ENCODE measurements around the gene GANAB. TPM values are rescaled to one million over a fixed set of nuclear protein-coding genes. Genes with fewer than 3 reads are reported as not detected.
A peak's percentile ranks its signal among the peaks of the same experiment; 100 is the strongest.

GANAB gene
- total and polyA plus RNA-seq, 4 donors: 45.2 to 209 (median 148) TPM

GRCh38 chr11:62595124-62595523 is 51.3 kb downstream of the GANAB start:
- WGBS: 93% methylated on average over 8 of the region's 8 CpGs
- Histone ChIP-seq H3K9ac (ENCODE audit: low read depth in 1 of 2, low read length in 2 of 2) (no peak overlapping the region), H3K4me1 (ENCODE audit: control insufficient read depth in 4 of 4, insufficient read depth in 4 of 4, low read length in 3 of 4) (peaks cover 5 to 26% (median 19%) of the 10 kb centered on the region in 4 donors), H3K36me3 (ENCODE audit: control insufficient read depth in 4 of 4, insufficient read depth in 3 of 4, low read depth in 1 of 4, low read length in 3 of 4) (peaks cover 18 to 43% (median 38%) of the 10 kb centered on the region in 4 donors), H3K9me3 (ENCODE audit: control insufficient read depth in 4 of 4, low read length in 3 of 4) (no peaks in the 10 kb centered on the region), H3K27ac (ENCODE audit: low read depth in 1 of 2, low read length in 2 of 2) (no peak overlapping the region), H3K4me3 (ENCODE audit: low read depth in 1 of 3, low read length in 3 of 3) (no peak overlapping the region), H3K27me3 (ENCODE audit: control insufficient read depth in 4 of 4, insufficient read depth in 4 of 4, low read length in 3 of 4) (no peaks in the 10 kb centered on the region)
- DNase-seq (ENCODE audit: low spot score): no peak
- TF ChIP-seq TAF1 (conservative IDR thresholded peaks at IDR 0.05) (no peak), HNF4A (conservative IDR thresholded peaks at IDR 0.05) (no peak), RXRA (IDR thresholded peaks at IDR 0.05) (no peak), ZBTB33 (IDR thresholded peaks at IDR 0.05) (no peak), NR2F2 (IDR thresholded peaks at IDR 0.05) (no peak), RAD21 (IDR thresholded peaks at IDR 0.05) (no peak), EGR1 (IDR thresholded peaks at IDR 0.05; ENCODE audit: low read depth in 2 of 2) (no peak), JUND (IDR thresholded peaks at IDR 0.05) (no peak)
- TF ChIP-seq, protein P1, sequence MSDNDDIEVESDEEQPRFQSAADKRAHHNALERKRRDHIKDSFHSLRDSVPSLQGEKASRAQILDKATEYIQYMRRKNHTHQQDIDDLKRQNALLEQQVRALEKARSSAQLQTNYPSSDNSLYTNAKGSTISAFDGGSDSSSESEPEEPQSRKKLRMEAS (IDR thresholded peaks at IDR 0.05): no peak
- TF ChIP-seq, protein P2, sequence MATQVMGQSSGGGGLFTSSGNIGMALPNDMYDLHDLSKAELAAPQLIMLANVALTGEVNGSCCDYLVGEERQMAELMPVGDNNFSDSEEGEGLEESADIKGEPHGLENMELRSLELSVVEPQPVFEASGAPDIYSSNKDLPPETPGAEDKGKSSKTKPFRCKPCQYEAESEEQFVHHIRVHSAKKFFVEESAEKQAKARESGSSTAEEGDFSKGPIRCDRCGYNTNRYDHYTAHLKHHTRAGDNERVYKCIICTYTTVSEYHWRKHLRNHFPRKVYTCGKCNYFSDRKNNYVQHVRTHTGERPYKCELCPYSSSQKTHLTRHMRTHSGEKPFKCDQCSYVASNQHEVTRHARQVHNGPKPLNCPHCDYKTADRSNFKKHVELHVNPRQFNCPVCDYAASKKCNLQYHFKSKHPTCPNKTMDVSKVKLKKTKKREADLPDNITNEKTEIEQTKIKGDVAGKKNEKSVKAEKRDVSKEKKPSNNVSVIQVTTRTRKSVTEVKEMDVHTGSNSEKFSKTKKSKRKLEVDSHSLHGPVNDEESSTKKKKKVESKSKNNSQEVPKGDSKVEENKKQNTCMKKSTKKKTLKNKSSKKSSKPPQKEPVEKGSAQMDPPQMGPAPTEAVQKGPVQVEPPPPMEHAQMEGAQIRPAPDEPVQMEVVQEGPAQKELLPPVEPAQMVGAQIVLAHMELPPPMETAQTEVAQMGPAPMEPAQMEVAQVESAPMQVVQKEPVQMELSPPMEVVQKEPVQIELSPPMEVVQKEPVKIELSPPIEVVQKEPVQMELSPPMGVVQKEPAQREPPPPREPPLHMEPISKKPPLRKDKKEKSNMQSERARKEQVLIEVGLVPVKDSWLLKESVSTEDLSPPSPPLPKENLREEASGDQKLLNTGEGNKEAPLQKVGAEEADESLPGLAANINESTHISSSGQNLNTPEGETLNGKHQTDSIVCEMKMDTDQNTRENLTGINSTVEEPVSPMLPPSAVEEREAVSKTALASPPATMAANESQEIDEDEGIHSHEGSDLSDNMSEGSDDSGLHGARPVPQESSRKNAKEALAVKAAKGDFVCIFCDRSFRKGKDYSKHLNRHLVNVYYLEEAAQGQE (IDR thresholded peaks at IDR 0.05): no peak
- TF ChIP-seq, protein P3, sequence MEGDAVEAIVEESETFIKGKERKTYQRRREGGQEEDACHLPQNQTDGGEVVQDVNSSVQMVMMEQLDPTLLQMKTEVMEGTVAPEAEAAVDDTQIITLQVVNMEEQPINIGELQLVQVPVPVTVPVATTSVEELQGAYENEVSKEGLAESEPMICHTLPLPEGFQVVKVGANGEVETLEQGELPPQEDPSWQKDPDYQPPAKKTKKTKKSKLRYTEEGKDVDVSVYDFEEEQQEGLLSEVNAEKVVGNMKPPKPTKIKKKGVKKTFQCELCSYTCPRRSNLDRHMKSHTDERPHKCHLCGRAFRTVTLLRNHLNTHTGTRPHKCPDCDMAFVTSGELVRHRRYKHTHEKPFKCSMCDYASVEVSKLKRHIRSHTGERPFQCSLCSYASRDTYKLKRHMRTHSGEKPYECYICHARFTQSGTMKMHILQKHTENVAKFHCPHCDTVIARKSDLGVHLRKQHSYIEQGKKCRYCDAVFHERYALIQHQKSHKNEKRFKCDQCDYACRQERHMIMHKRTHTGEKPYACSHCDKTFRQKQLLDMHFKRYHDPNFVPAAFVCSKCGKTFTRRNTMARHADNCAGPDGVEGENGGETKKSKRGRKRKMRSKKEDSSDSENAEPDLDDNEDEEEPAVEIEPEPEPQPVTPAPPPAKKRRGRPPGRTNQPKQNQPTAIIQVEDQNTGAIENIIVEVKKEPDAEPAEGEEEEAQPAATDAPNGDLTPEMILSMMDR (IDR thresholded peaks at IDR 0.05; ENCODE audit: low read depth, low read length, missing input control): no peak

GRCh38 chr11:62593434-62594044 is 52.9 kb downstream of the GANAB start:
- peaks cover 3 to 31% (median 21%) of the 10 kb centered on the region in 4 donors for H3K4me1 ChIP-seq (ENCODE audit: control insufficient read depth in 4 of 4, insufficient read depth in 4 of 4, low read length in 3 of 4)
- H3K9me3 ChIP-seq (ENCODE audit: control insufficient read depth in 4 of 4, low read length in 3 of 4): no peaks in the 10 kb centered on the region
- H3K4me3 ChIP-seq (ENCODE audit: low read depth in 1 of 3, low read length in 3 of 3): no peak overlapping the region
- H3K36me3 ChIP-seq (ENCODE audit: control insufficient read depth in 4 of 4, insufficient read depth in 3 of 4, low read depth in 1 of 4, low read length in 3 of 4): peaks cover 18 to 43% (median 38%) of the 10 kb centered on the region in 4 donors
- H3K27ac ChIP-seq (ENCODE audit: low read depth in 1 of 2, low read length in 2 of 2): no peak overlapping the region
- no peak overlapping the region for H3K9ac ChIP-seq (ENCODE audit: low read depth in 1 of 2, low read length in 2 of 2)
- peak; percentile 80 for DNase-seq (ENCODE audit: low spot score)
- no peaks in the 10 kb centered on the region for H3K27me3 ChIP-seq (ENCODE audit: control insufficient read depth in 4 of 4, insufficient read depth in 4 of 4, low read length in 3 of 4)
- WGBS: 66% methylated on average over 13 of the region's 13 CpGs
- TF ChIP-seq RXRA (IDR thresholded peaks at IDR 0.05) (peak in 1 of 2 donors; percentile 19), FOXA1 (IDR thresholded peaks at IDR 0.05) (no peak), RAD21 (IDR thresholded peaks at IDR 0.05) (peak; percentile 69 to 79)
- TF ChIP-seq, protein P3 (IDR thresholded peaks at IDR 0.05; ENCODE audit: low read depth, low read length, missing input control): peak; percentile 38
